Measurements from ENCODE around the gene PTCD3. TPM values are rescaled to one million over a fixed set of nuclear protein-coding genes. Genes with fewer than 3 reads are reported as not detected.

The PTCD3 gene
- total RNA-seq, 1 donor = 110 TPM

DNA sequence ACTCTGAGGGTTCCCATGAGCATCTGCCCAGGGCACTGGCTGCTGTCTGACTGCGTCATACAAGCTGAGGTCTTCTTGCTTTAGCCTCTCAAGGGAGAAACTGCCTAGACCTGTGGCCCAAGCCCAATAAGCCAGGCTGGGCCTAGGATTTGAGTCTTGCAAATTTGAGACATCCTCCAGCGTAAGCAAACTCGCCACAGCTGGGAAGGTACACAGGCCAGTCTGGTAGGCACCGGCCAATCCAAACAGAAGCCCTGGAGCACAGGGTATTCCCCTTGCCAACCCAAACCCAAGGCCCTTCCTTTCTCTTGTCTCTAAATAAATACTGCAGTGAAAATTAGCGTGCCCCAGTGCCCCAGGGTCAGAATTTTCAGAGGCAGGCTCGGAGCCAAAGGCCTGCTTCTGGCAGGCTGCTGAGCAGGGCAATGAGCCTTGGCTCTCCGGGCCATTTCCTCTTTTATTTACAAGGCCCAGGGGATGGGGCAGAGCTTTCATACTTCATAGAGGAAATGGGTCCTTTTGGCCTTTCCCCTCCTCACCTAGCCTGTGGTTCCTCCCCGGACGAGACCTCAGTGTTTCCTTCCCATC is 33.7 kb upstream of the PTCD3 start:
- peak; percentile 49 for DNase-seq (ENCODE audit: low read depth)
- TF ChIP-seq, protein P1, sequence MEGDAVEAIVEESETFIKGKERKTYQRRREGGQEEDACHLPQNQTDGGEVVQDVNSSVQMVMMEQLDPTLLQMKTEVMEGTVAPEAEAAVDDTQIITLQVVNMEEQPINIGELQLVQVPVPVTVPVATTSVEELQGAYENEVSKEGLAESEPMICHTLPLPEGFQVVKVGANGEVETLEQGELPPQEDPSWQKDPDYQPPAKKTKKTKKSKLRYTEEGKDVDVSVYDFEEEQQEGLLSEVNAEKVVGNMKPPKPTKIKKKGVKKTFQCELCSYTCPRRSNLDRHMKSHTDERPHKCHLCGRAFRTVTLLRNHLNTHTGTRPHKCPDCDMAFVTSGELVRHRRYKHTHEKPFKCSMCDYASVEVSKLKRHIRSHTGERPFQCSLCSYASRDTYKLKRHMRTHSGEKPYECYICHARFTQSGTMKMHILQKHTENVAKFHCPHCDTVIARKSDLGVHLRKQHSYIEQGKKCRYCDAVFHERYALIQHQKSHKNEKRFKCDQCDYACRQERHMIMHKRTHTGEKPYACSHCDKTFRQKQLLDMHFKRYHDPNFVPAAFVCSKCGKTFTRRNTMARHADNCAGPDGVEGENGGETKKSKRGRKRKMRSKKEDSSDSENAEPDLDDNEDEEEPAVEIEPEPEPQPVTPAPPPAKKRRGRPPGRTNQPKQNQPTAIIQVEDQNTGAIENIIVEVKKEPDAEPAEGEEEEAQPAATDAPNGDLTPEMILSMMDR (IDR thresholded peaks at IDR 0.05; ENCODE audit: insufficient read depth, low read depth, low read length) = no peak
- H3K4me3 ChIP-seq (ENCODE audit: low read depth, low read length) = no peak overlapping the region

DNA sequence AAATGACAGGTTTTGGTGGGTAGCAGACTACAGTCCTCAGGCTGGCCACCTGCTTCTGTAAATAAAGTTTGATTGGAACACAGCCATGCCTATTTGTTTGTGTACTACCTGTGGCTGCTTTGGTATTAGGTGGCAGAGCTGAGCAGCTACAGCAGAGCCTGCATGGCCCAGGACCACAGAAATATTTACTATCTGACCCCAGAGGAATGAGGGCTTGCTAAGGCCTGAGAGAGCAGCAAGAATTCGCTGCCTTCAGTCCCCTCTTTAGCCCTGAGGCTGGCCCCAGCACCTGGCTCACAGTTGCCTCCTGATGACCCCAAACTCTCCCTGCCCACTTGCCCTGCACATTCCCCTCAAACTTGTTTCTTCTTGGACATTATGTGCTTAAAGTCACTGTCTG is 32.8 kb upstream of the PTCD3 start:
- DNase-seq (ENCODE audit: low read depth) = no peak
- no peak overlapping the region for H3K4me3 ChIP-seq (ENCODE audit: low read depth, low read length)
- TF ChIP-seq, protein P1 (IDR thresholded peaks at IDR 0.05; ENCODE audit: insufficient read depth, low read depth, low read length) = no peak

DNA sequence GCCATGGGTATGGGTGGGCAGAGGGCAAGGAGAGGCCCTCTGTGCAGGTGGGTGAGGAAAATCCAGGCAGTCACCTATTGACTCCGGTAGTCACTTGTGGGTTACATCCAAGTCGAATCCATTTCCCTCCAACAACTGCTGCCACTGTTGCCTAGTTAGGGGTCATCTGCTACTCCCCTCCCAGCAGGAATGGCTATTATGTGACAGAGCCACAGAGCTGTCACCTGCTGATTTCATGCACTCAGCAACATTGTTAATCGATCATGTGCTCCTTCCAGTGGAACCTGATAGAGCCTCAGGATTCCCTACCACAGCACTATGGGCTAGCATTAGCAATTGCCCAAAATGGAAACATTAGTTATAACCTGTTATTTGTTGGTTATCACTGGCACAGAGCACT is 31.8 kb upstream of the PTCD3 start:
- no peak for DNase-seq (ENCODE audit: low read depth)
- H3K4me3 ChIP-seq (ENCODE audit: low read depth, low read length) = no peak overlapping the region
- TF ChIP-seq, protein P1 (IDR thresholded peaks at IDR 0.05; ENCODE audit: insufficient read depth, low read depth, low read length) = no peak

DNA sequence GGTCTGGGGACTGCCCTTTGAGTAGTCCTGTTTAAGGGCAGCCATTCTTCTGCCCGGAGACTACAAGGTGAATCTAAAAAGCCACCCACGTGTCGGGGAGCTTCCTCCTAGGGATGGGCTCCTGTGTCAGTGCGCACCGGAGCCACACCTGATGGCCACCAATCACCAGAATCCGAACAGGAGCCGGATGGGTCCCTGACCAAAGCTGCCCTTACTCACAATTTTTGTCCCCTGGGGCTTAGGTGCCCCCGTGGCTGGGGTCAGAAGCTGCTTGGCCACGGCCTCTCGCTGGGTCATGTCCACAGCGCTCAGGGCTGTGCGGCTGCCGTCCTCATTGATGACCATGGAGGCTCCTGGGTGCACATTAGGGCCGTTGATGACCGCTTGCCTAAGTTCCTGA is 31.2 kb upstream of the PTCD3 start:
- H3K4me3 ChIP-seq (ENCODE audit: low read depth, low read length) = no peak overlapping the region
- no peak for DNase-seq (ENCODE audit: low read depth)
- TF ChIP-seq, protein P1 (IDR thresholded peaks at IDR 0.05; ENCODE audit: insufficient read depth, low read depth, low read length) = no peak

DNA sequence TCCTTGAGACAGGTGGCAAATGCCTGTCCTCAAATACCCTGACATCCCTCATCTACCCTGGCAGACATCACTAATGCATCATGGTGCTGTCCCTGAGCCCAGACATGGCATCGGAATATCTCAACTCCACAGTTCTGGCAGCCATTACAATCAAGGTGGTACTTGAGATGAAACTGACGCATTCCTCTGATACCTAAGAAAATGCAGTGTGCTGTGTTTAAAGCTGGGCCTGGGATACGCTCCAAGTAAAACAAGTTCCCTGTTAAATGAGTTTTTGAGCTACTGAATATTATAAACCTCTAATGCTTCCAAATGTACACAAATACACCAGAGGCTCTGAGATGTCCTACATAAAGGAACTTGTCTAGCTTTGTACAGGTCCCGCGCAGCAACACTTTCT is 30.1 kb upstream of the PTCD3 start:
- no peak for DNase-seq (ENCODE audit: low read depth)
- no peak overlapping the region for H3K4me3 ChIP-seq (ENCODE audit: low read depth, low read length)
- TF ChIP-seq, protein P1 (IDR thresholded peaks at IDR 0.05; ENCODE audit: insufficient read depth, low read depth, low read length) = no peak

DNA sequence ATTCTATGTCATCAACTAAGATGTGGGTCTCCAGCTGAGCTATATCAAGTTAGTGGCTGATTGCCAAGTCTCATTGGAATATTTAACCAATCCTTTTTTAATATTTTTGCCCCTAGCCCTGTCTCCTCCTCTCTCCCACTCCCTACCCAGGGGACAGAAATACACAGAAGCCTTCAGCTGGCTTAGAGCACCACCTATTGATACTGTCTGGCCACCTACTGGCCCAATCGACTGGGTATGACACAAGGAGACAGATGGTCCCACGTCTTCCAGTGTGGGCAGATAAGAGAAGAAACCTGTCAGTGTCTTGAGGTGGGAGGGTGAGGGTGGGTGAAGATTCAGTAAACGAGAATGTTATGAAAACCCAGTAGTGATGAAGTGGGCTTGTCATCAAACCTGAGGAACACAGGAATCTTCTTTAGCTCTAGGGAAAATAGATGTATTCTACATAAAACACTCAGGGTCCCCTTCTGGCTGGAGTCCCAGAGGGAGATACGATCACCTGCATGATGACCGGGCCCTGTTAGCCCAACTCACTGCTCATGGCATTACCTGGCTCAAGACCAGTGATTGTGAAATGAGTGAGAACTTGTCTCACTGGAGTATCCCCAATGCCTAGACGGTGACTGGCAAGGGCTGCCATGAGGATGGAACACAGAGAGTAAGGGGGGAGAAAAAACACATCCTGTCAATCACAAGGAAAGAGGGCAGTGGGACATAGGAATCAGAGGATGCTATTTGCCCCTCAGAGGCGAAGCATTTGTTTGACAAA is 27.1 kb upstream of the PTCD3 start:
- TF ChIP-seq, protein P1 (IDR thresholded peaks at IDR 0.05; ENCODE audit: insufficient read depth, low read depth, low read length) = peak; percentile 92
- no peak overlapping the region for H3K4me3 ChIP-seq (ENCODE audit: low read depth, low read length)
- DNase-seq (ENCODE audit: low read depth) = peak; percentile 78
